ENCODE data around the gene PREX1. TPM values are rescaled to one million over a fixed set of nuclear protein-coding genes. Genes with fewer than 3 reads are reported as not detected.

PREX1 gene
- total and polyA plus RNA-seq, 8 donors, result 1.5 to 13.2 (median 6.3) TPM

DNA sequence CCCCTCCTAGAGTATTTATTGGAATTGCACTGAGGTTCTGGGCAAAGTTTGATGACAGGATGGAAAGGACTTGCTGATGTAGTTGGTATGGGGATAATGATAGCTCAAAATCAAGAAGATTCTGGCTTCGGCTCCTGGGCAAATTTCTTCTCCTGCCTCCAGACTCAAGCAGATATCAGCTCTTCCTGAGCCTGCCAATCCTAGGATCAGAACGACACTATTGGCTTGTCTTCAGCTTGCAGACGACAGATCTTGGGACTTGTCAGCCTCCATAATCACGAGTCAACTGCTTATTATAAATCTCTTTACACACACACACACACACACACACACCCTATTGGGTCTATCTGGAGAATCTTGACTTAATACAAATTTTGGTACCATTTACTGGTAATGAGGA, 131.1 kb downstream of the PREX1 start:
- WGBS, 2 donors, result 84 to 86% methylated on average over 4 of the region's 4 CpGs
- no peak for FAIRE-seq
- DNase-seq, result no peak
- Histone ChIP-seq H3K4me1 (peaks cover 0 to 7% (median 0%) of the 10 kb centered on the region in 3 donors), H3K27me3 (no peaks in the 10 kb centered on the region), H3K27ac (no peak overlapping the region), H3K36me3 (no peaks in the 10 kb centered on the region), H3K4me3 (no peak overlapping the region), H3K9me3 (no peaks in the 10 kb centered on the region)
- intact Hi-C loops (cut with DNase I), result no loop called here
- TF ChIP-seq, protein P1, sequence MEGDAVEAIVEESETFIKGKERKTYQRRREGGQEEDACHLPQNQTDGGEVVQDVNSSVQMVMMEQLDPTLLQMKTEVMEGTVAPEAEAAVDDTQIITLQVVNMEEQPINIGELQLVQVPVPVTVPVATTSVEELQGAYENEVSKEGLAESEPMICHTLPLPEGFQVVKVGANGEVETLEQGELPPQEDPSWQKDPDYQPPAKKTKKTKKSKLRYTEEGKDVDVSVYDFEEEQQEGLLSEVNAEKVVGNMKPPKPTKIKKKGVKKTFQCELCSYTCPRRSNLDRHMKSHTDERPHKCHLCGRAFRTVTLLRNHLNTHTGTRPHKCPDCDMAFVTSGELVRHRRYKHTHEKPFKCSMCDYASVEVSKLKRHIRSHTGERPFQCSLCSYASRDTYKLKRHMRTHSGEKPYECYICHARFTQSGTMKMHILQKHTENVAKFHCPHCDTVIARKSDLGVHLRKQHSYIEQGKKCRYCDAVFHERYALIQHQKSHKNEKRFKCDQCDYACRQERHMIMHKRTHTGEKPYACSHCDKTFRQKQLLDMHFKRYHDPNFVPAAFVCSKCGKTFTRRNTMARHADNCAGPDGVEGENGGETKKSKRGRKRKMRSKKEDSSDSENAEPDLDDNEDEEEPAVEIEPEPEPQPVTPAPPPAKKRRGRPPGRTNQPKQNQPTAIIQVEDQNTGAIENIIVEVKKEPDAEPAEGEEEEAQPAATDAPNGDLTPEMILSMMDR (IDR thresholded peaks at IDR 0.05), result no peak
- no peak for ATAC-seq

GRCh38 chr20:48695738-48696137, 132.1 kb downstream of the PREX1 start:
- Histone ChIP-seq H3K27ac (no peak overlapping the region), H3K36me3 (no peaks in the 10 kb centered on the region), H3K4me3 (no peak overlapping the region), H3K27me3 (no peaks in the 10 kb centered on the region), H3K4me1 (peaks cover 0 to 7% (median 0%) of the 10 kb centered on the region in 3 donors), H3K9me3 (no peaks in the 10 kb centered on the region)
- ATAC-seq, result no peak
- intact Hi-C loops (cut with DNase I), result no loop called here
- no peak for FAIRE-seq
- TF ChIP-seq, protein P1 (IDR thresholded peaks at IDR 0.05), result no peak
- DNase-seq, result no peak

DNA sequence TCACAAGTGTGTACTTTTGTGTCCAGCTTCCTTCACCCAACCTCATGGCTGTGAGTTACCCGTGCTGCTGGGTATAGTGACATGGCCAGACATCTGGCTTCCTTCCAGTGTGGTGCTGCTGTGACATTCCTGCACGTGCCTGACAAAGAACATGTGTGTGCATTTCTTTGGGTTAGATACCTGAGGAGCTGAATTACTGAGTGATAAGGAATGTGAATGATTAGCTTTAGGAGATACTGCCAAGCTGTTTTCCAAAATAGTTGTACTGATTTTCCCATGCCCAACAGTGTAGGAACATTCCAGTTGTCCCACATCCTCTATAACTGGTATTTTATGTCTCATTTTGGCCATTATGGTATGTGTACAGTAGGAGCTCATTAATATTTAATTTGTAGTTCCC, 132.5 kb downstream of the PREX1 start:
- DNase-seq (peak in 2 of 6 donors; percentile 41 to 51), ATAC-seq (peak in 3 of 4 donors; percentile 53 to 73 (median 62)), FAIRE-seq (no peak)
- peaks cover 0 to 7% (median 0%) of the 10 kb centered on the region in 3 donors for H3K4me1 ChIP-seq
- H3K4me3 ChIP-seq, result no peak overlapping the region
- H3K27me3 ChIP-seq, result no peaks in the 10 kb centered on the region
- H3K36me3 ChIP-seq, result no peaks in the 10 kb centered on the region
- 5 to 19% methylated on average over 2 of the region's 2 CpGs for WGBS, 2 donors
- intact Hi-C loops (cut with DNase I), result no loop called here
- H3K9me3 ChIP-seq, result no peaks in the 10 kb centered on the region
- TF ChIP-seq, protein P1 (IDR thresholded peaks at IDR 0.05), result no peak
- H3K27ac ChIP-seq, result no peak overlapping the region

GRCh38 chr20:48694381-48694865, 133.4 kb downstream of the PREX1 start:
- Histone ChIP-seq H3K27me3 (no peaks in the 10 kb centered on the region), H3K9me3 (no peaks in the 10 kb centered on the region), H3K36me3 (no peaks in the 10 kb centered on the region), H3K27ac (no peak overlapping the region), H3K4me1 (peaks cover 0 to 7% (median 0%) of the 10 kb centered on the region in 3 donors), H3K4me3 (no peak overlapping the region)
- no peak for ATAC-seq
- DNase-seq, result peak in 1 of 6 donors; percentile 27
- intact Hi-C loops (cut with DNase I), result no loop called here
- 71 to 82% methylated on average over 7 of the region's 7 CpGs for WGBS, 2 donors
- TF ChIP-seq, protein P1 (IDR thresholded peaks at IDR 0.05), result no peak
- no peak for FAIRE-seq

GRCh38 chr20:48691523-48691922, 136.3 kb downstream of the PREX1 start:
- no peaks in the 10 kb centered on the region for H3K36me3 ChIP-seq
- H3K27ac ChIP-seq, result no peak overlapping the region
- H3K27me3 ChIP-seq, result no peaks in the 10 kb centered on the region
- TF ChIP-seq, protein P1 (IDR thresholded peaks at IDR 0.05), result no peak
- intact Hi-C loops (cut with DNase I), result no loop called here
- peaks cover 0 to 3% (median 3%) of the 10 kb centered on the region in 3 donors for H3K4me1 ChIP-seq
- H3K4me3 ChIP-seq, result no peak overlapping the region
- DNase-seq, result no peak
- no peaks in the 10 kb centered on the region for H3K9me3 ChIP-seq
- WGBS, 2 donors, result 90 to 92% methylated on average over 7 of the region's 7 CpGs
- FAIRE-seq, result no peak
- ATAC-seq, result no peak
